HepG2 (cell line): ENCODE measurements around the gene PRKRIP1. TPM values are rescaled to one million over a fixed set of nuclear protein-coding genes. Genes with fewer than 3 reads are reported as not detected.

Experiments used
- ATAC-seq: fragments of 200-7000 bp; cut with Tn5 transposase; 3 replicates; pipeline ENCODE4 v1.9.1; 2020; ENCODE audit warnings: mild to moderate bottlenecking, moderate library complexity
- BruUV-seq: library from RNA; stranded (reverse); fragments of 400-500 nt; replicated peaks from 2 replicates; lab custom pipeline; 2021; lab: Mats Ljungman, UMichigan
- CTCF ChIA-PET: fragments of 300-600 bp; formaldehyde crosslinking; extraction: SDS; loops from one replicate; lab custom pipeline; 2021; ENCODE audit warnings: low total read pairs, inconsistent platforms, low intra/inter-chr PET ratio; lab: Yijun Ruan, JAX
- POLR2A ChIA-PET: fragments of 350-600 bp; sonication (Branson Sonifier 250); formaldehyde crosslinking; loops from one replicate; lab custom pipeline; 2020; ENCODE audit warnings: antibody characterized with exemption, inconsistent platforms; lab: Yijun Ruan, JAX
- DNase-seq: peaks from one replicate; pipeline ENCODE4 v3.0.0-alpha.2; 2015; ENCODE audit warnings: low spot score
- FAIRE-seq: peaks from 3 replicates; lab custom pipeline; 2011; peaks lifted over from hg19 to GRCh38; lab: Jason Lieb, UNC
- H2AFZ ChIP-seq: one replicate; pipeline ENCODE4 v1.6.1; 2011; ENCODE audit warnings: low read length, inconsistent platforms
- H3K27ac ChIP-seq: fragments of 300-600 bp; 3 replicates; pipeline ENCODE4 v1.8.0; 2011; ENCODE audit warnings: mixed run types, mild to moderate bottlenecking, mixed read lengths, low read length, inconsistent platforms; ENCODE audit not compliant: insufficient read depth; ENCODE audit errors: extremely low read length
- H3K27me3 ChIP-seq, 2 experiments: fragments of 200-600 bp in 1 of 2; 2 replicates in 1 of 2; 3 replicates in 1 of 2; pipeline versions ENCODE4 v1.6.0 to v1.8.0; 2011; ENCODE audit warnings: low read length in 2 of 2, mild to moderate bottlenecking in 2 of 2, moderate library complexity in 2 of 2, inconsistent platforms in 1 of 2; ENCODE audit not compliant: insufficient read depth in 2 of 2, control insufficient read depth in 1 of 2
- H3K36me3 ChIP-seq, 2 experiments: fragments of 200-600 bp in 1 of 2; replicated peaks in 1 of 2; 2 replicates in 1 of 2; 3 replicates in 1 of 2; pipeline versions ENCODE4 v1.5.1 to v1.8.0; 2011; ENCODE audit warnings: low read length in 2 of 2, inconsistent platforms in 1 of 2; ENCODE audit not compliant: insufficient read depth in 2 of 2, control insufficient read depth in 1 of 2
- H3K4me1 ChIP-seq: 2 replicates; pipeline ENCODE4 v1.5.1; 2012; ENCODE audit warnings: low read length, inconsistent platforms; ENCODE audit not compliant: insufficient read depth
- H3K4me2 ChIP-seq: 2 replicates; pipeline ENCODE4 v1.6.0; 2011; ENCODE audit warnings: low read depth, low read length, inconsistent platforms
- H3K4me3 ChIP-seq, 3 experiments: fragments of 200-600 bp in 1 of 3; sonication (generic), shearing (Covaris generic) in 1 of 3; replicated peaks in 1 of 3; 2 replicates each; pipeline ENCODE4 v1.5.1; 2011 to 2016; ENCODE audit warnings: low read length in 3 of 3, inconsistent platforms in 2 of 3, low read depth in 2 of 3, mild to moderate bottlenecking in 2 of 3, control low read depth in 1 of 3, mixed read lengths in 1 of 3; ENCODE audit not compliant: insufficient read depth in 1 of 3
- H3K79me2 ChIP-seq: one replicate; pipeline ENCODE4 v1.6.1; 2011; ENCODE audit warnings: low read length, inconsistent platforms; ENCODE audit not compliant: insufficient read depth
- H3K9ac ChIP-seq: 2 replicates; pipeline ENCODE4 v1.6.0; 2011; ENCODE audit warnings: mild to moderate bottlenecking, low read depth, low read length, inconsistent platforms; ENCODE audit not compliant: insufficient read depth
- H3K9me3 ChIP-seq: 2 replicates; pipeline ENCODE4 v1.5.1; 2012; ENCODE audit warnings: mild to moderate bottlenecking, low read length
- H4K20me1 ChIP-seq: 2 replicates; pipeline ENCODE4 v1.6.0; 2011; ENCODE audit warnings: inconsistent platforms, mild to moderate bottlenecking, low read length, moderate library complexity; ENCODE audit not compliant: insufficient read depth
- DMAP1 ChIP-seq: IDR thresholded peaks from 2 replicates; pipeline ENCODE4 v1.6.1; 2016
- DNMT1 ChIP-seq: sonication (generic); formaldehyde crosslinking; IDR thresholded peaks from 2 replicates; pipeline ENCODE4 v1.5.1; 2020; ENCODE audit warnings: mild to moderate bottlenecking, missing genetic modification reagents
- GTF3A ChIP-seq: sonication (generic); formaldehyde crosslinking; conservative IDR thresholded peaks from 2 replicates; pipeline ENCODE4 v1.4.0; 2020; ENCODE audit warnings: mild to moderate bottlenecking, missing genetic modification reagents
- HNRNPK ChIP-seq: fragments of 200-400 bp; formaldehyde crosslinking; IDR thresholded peaks from 2 replicates; pipeline ENCODE4 v1.6.1; 2018; ENCODE audit warnings: low read length, low read depth, moderate library complexity, mild to moderate bottlenecking; ENCODE audit not compliant: poor library complexity, severe bottlenecking
- HNRNPL ChIP-seq: fragments of 200-400 bp; formaldehyde crosslinking; IDR thresholded peaks from 2 replicates; pipeline ENCODE4 v1.6.1; 2017; ENCODE audit warnings: mild to moderate bottlenecking, low read depth, low read length
- LCORL ChIP-seq, 2 experiments: fragments of 450-650 bp in 1 of 2; sonication (generic) in 1 of 2; formaldehyde crosslinking in 1 of 2; IDR thresholded peaks; 2 replicates each; pipeline versions ENCODE4 v1.5.0 to v1.6.1; 2017 to 2020; ENCODE audit warnings: antibody characterized with exemption in 1 of 2, missing genetic modification reagents in 1 of 2
- NFKBIZ ChIP-seq: IDR thresholded peaks from 2 replicates; pipeline ENCODE4 v1.6.1; 2018; ENCODE audit warnings: missing genetic modification reagents, missing compliant biosample characterization
- SIN3A ChIP-seq: IDR thresholded peaks from 2 replicates; pipeline ENCODE4 v1.6.1; 2011; ENCODE audit warnings: low read depth, mild to moderate bottlenecking, control low read depth, low read length, borderline replicate concordance
- SNAPC2 ChIP-seq: sonication (generic); formaldehyde crosslinking; IDR thresholded peaks from 2 replicates; pipeline ENCODE4 v1.8.1; 2022; ENCODE audit warnings: mild to moderate bottlenecking, missing genetic modification reagents
- SP5 ChIP-seq: IDR thresholded peaks from 2 replicates; pipeline ENCODE4 v1.6.1; 2016; ENCODE audit warnings: low read depth, borderline replicate concordance
- TCF12 ChIP-seq, 2 experiments: fragments of 450-650 bp in 1 of 2; sonication (generic) in 1 of 2; formaldehyde crosslinking in 1 of 2; IDR thresholded peaks; 2 replicates each; pipeline versions ENCODE4 v1.6.1 to v1.8.0; 2017 to 2022; ENCODE audit warnings: antibody characterized with exemption in 1 of 2, mild to moderate bottlenecking in 1 of 2, missing genetic modification reagents in 1 of 2, moderate library complexity in 1 of 2
- ZC3H4 ChIP-seq: sonication (generic); formaldehyde crosslinking; IDR thresholded peaks from 2 replicates; pipeline ENCODE4 v1.4.0; 2020; ENCODE audit warnings: missing genetic modification reagents, borderline replicate concordance
- ZFX ChIP-seq: sonication (generic); formaldehyde crosslinking; IDR thresholded peaks from 2 replicates; pipeline ENCODE4 v1.4.0; 2020; ENCODE audit warnings: mild to moderate bottlenecking, low read depth, missing genetic modification reagents, moderate library complexity
- ZNF569 ChIP-seq: sonication (generic); formaldehyde crosslinking; IDR thresholded peaks from 2 replicates; pipeline ENCODE4 v1.5.0; 2020; ENCODE audit warnings: mild to moderate bottlenecking, missing genetic modification reagents, moderate library complexity, borderline replicate concordance
- whole genome bisulfite sequencing: methylation state at CpG from one replicate; pipeline ENCODE4 v1.1.6; 2017; ENCODE audit warnings: low lambda C conversion rate; 5-methylcytosine and 5-hydroxymethylcytosine counted together
- in situ Hi-C: cut with HindIII; loops from 2 replicates; pipeline ENCODE4 v1.10.0; 2017; ENCODE audit warnings: low pct_unique_long_range_greater_than_20kb; ENCODE audit not compliant: extremely low pct_ligation_motif_present
- intact Hi-C: fragments of 100-400 bp; cut with micrococcal nuclease; formaldehyde crosslinking; loops from one replicate; pipeline ENCODE4 v1.10.0; 2022; ENCODE audit not compliant: unreplicated experiment
- polyA plus RNA-seq, 8 experiments: library from polyadenylated mRNA; depleted of rRNA in 3 of 8; stranded (reverse) in 7 of 8; unstranded in 1 of 8; fragments of >200 nt; fragmentation: Illumina TruSeq in 4 of 8; extraction: Trizol in 4 of 8; gene quantifications; 2 replicates each; pipeline versions ENCODE4 v1.2.1 to v1.2.3, GENCODE V29; 2011 to 2016; ENCODE audit warnings: low read depth in 4 of 8, missing spikeins in 1 of 8, mixed read lengths in 1 of 8; ENCODE audit not compliant: insufficient read depth in 1 of 8
- total RNA-seq, 5 experiments: library from RNA; depleted of rRNA; stranded (reverse); fragments of >200 nt; fragmentation: Illumina TruSeq; extraction: Trizol; gene quantifications; 2 replicates each; pipeline ENCODE4 v1.2.3, GENCODE V29; 2016; ENCODE audit warnings: low read depth in 1 of 5
- TF ChIP-seq, protein P1 (sequence below): sonication (generic); formaldehyde crosslinking; IDR thresholded peaks from 2 replicates; pipeline ENCODE4 v1.4.0; 2020; ENCODE audit warnings: mild to moderate bottlenecking, missing genetic modification reagents

The PRKRIP1 gene
- total and polyA plus RNA-seq, 2 of the 13 experiments (the other 11 are each of a cell fraction or from before 2014, with no cell fraction given): 13.2 to 16.8 TPM

DNA sequence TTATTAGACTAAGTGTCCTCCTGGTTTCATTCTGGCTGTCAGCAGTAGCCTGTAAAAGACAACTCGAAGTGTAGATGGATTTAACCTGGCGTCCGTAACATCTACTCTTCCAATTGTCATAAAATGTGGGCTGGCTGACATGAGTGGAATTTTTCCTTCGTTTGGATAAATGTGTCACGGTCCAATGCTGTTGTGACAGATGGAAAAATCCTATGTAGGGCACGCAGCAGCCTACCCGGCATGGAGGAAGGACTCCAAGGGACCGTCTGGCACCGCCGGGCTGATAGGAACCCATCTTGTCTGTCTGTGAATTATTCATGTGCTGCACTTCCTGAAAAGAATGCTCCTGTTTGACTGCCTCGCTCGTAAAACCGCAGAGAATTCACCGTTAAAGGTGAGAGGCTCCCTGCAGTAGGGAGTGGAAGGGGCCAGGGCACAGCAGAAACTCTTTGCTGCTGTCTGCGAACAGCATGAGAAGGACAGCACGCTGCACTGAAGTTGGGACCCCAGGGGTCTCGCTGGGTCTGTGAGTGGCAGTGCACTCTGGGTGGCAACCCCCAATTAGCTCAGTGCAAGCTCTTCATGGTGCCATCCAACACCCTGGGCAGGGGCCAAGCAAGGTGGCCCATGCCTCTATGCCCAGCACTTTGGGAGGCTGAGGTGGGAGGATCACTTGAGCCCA lies 35.6 kb downstream of the PRKRIP1 start (continued):
- TF ChIP-seq, protein P1, sequence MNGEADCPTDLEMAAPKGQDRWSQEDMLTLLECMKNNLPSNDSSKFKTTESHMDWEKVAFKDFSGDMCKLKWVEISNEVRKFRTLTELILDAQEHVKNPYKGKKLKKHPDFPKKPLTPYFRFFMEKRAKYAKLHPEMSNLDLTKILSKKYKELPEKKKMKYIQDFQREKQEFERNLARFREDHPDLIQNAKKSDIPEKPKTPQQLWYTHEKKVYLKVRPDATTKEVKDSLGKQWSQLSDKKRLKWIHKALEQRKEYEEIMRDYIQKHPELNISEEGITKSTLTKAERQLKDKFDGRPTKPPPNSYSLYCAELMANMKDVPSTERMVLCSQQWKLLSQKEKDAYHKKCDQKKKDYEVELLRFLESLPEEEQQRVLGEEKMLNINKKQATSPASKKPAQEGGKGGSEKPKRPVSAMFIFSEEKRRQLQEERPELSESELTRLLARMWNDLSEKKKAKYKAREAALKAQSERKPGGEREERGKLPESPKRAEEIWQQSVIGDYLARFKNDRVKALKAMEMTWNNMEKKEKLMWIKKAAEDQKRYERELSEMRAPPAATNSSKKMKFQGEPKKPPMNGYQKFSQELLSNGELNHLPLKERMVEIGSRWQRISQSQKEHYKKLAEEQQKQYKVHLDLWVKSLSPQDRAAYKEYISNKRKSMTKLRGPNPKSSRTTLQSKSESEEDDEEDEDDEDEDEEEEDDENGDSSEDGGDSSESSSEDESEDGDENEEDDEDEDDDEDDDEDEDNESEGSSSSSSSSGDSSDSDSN (CRISPR knock-in tag): 0 out of 2 replicates have a peak, but pooled peaks have one; percentile 20
- 0 out of 2 replicates have a peak, but pooled peaks have one; percentile 26 for TF ChIP-seq HNRNPL

DNA sequence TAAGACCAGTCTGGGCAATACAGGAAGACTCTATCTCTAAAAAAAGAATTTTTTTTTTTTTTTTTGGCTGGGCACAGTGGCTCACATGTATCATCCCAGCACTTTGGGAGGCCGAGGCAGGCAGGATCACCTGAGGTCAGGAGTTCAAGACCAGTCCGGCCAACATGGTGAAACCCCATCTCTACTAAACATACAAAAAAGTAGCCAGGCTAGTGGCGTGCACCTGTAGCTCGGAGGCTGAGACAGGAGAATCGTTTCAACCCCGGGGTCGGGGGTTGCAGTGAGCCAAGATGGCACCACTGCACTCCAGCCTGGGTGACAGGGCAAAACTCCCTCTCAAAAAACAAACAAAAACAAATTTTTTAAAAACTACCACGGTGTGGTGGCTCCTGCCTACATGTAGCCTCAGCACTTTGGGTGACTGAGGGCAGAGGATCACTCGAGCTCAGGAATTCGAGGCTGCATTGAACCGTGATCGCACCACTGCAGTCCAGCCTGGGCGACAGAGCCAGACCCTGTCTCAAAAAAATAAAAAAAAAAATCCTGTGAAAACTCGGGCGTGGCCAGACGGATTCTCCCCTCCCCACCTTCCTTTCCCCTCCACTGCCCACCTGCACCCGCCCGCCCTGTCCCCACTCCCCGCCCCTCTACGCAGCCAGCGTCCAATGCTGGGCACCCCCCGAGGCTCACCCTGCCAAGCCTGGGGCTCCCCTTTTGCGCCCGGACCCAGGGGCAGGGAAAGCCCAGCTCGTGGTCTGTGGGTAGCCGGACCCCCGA lies 36.5 kb downstream of the PRKRIP1 start:
- no peaks in the 10 kb centered on the region for H3K27me3 ChIP-seq
- POLR2A ChIA-PET: no interaction called here
- H3K4me3 ChIP-seq: peak overlapping the region; percentile 71 to 81 (median 75); a peak in 5 of 6 replicates
- H3K4me1 ChIP-seq: peaks cover 35% of the 10 kb centered on the region
- in situ Hi-C loops: no loop called here
- H3K9me3 ChIP-seq: no peaks in the 10 kb centered on the region
- no peak overlapping the region for H3K27ac ChIP-seq
- CTCF ChIA-PET: no interaction called here
- WGBS: 10% methylated on average over 20 of the region's 27 CpGs
- no peak overlapping the region for H2AFZ ChIP-seq
- DNase-seq (no peak), ATAC-seq (peak; percentile 51), FAIRE-seq (no peak)
- intact Hi-C loops: no loop called here
- H4K20me1 ChIP-seq: no peaks in the 10 kb centered on the region
- H3K4me2 ChIP-seq: peak overlapping the region; percentile 82
- H3K79me2 ChIP-seq: no peaks in the 10 kb centered on the region
- BruUV-seq: no TSS peak
- H3K9ac ChIP-seq: no peak overlapping the region
- H3K36me3 ChIP-seq: no peaks in the 10 kb centered on the region
- TF ChIP-seq NFKBIZ (CRISPR knock-in tag): no peak
- TF ChIP-seq GTF3A (CRISPR knock-in tag): no peak
- no peak for TF ChIP-seq SNAPC2 (CRISPR knock-in tag)
- 0 out of 2 replicates have a peak, but pooled peaks have one; percentile 30 for TF ChIP-seq DMAP1 (CRISPR knock-in tag)
- TF ChIP-seq ZFX (CRISPR knock-in tag): peak; percentile 32; the same call in 1 of the 2 replicates
- TF ChIP-seq HNRNPK: peak; percentile 59
- 0 out of 2 replicates have a peak, but pooled peaks have one; percentile 5 for TF ChIP-seq SP5 (CRISPR knock-in tag)
- TF ChIP-seq SIN3A: no peak
- TF ChIP-seq ZC3H4 (CRISPR knock-in tag): no peak
- no peak for TF ChIP-seq DNMT1 (CRISPR knock-in tag)
- no peak for TF ChIP-seq LCORL (IDR thresholded peaks at IDR 0.05)
- TF ChIP-seq LCORL (CRISPR knock-in tag; IDR thresholded peaks at IDR 0.05): 0 out of 2 replicates have a peak, but pooled peaks have one; percentile 28
- TF ChIP-seq ZNF569 (CRISPR knock-in tag): no peak
- no peak for TF ChIP-seq TCF12 (IDR thresholded peaks at IDR 0.05)
- TF ChIP-seq TCF12 (CRISPR knock-in tag; IDR thresholded peaks at IDR 0.05): no peak
